HG02840 (cell line): ENCODE measurements around the gene TMEM204.
"Not testable (repeated sequence)": the region's sequence is repeated elsewhere in the genome, so short reads cannot be mapped to it uniquely, and the experiment has no call there.

Experiments used
- ATAC-seq: cut with Tn5 transposase; IDR thresholded peaks from one replicate; pipeline ENCODE4 v1.9.1; 2021; ENCODE audit warnings: mild to moderate bottlenecking, moderate library complexity, moderate number of reproducible peaks; ENCODE audit not compliant: unreplicated experiment, low FRiP score

Gene TMEM204

GRCh38 chr16:1580956-1581355, 47.5 kb downstream of the TMEM204 start:
- no peak for ATAC-seq

- ATAC-seq, result no peak
These were observed 48.3 kb downstream of the TMEM204 start for GRCh38 chr16:1581804-1582203.

- no peak for ATAC-seq
These were observed 49.7 kb downstream of the TMEM204 start for GRCh38 chr16:1583180-1583579.

GRCh38 chr16:1584926-1585484, 51.5 kb downstream of the TMEM204 start:
- ATAC-seq, result no peak

GRCh38 chr16:1590366-1590765, 56.9 kb downstream of the TMEM204 start:
- ATAC-seq, result no peak

- no peak for ATAC-seq
These were observed 57.7 kb downstream of the TMEM204 start for GRCh38 chr16:1590930-1591705.

GRCh38 chr16:1592446-1592845, 59.0 kb downstream of the TMEM204 start:
- no peak for ATAC-seq

GRCh38 chr16:1595511-1595910, 62.0 kb downstream of the TMEM204 start:
- ATAC-seq, result not testable (repeated sequence)

- ATAC-seq, result no peak
These were observed 63.0 kb downstream of the TMEM204 start for GRCh38 chr16:1596516-1596915.

- ATAC-seq, result no peak
These were observed 63.7 kb downstream of the TMEM204 start for GRCh38 chr16:1597154-1597553.

GRCh38 chr16:1601031-1601430, 67.6 kb downstream of the TMEM204 start:
- ATAC-seq, result no peak

GRCh38 chr16:1601489-1601888, 68.0 kb downstream of the TMEM204 start:
- ATAC-seq, result no peak

GRCh38 chr16:1602285-1602684, 68.8 kb downstream of the TMEM204 start:
- no peak for ATAC-seq
